Body of pancreas (tissue), 4 donors: ENCODE measurements around the gene ZNF780A.

Experiments used
- CTCF ChIP-seq, 7 experiments: fragments of 450-650 bp in 4 of 7; fragments of 200-600 bp in 3 of 7; sonication (generic) in 3 of 7; IDR thresholded peaks; one replicate each; pipeline ENCODE4 v1.5.1; 2016 to 2019; ENCODE audit warnings: antibody characterized with exemption in 7 of 7
- POLR2A ChIP-seq, 3 donors: fragments of 450-650 bp; IDR thresholded peaks; one replicate each; pipeline ENCODE4 v1.6.1; 2016; ENCODE audit warnings: antibody characterized with exemption in 3 of 3, mild to moderate bottlenecking in 2 of 3

- no peak for TF ChIP-seq CTCF (IDR thresholded peaks at IDR 0.05)
- TF ChIP-seq POLR2A (IDR thresholded peaks at IDR 0.05), result no peak
These were observed 36.1 kb downstream of the ZNF780A start for GRCh38 chr19:40054632-40055031.
